Measurements from ENCODE around the gene E2F4.

E2F4 gene

GRCh38 chr16:67228034-67228785 is 36.3 kb downstream of the E2F4 start:
- no peak for DNase-seq (ENCODE audit: low spot score)
- peaks cover 7% of the 10 kb centered on the region for H3K79me1 ChIP-seq (ENCODE audit: low read depth, low read length)
- H2BK15ac ChIP-seq (ENCODE audit: low read length) = no peak overlapping the region
- peak overlapping the region; percentile 92 for H3K4me2 ChIP-seq (ENCODE audit: insufficient read depth, low read length, poor library complexity, severe bottlenecking)
- peak overlapping the region; percentile 50 for H3K23ac ChIP-seq (ENCODE audit: low read depth, low read length, poor library complexity)
- H3K4ac ChIP-seq (ENCODE audit: low read length) = no peak overlapping the region
- no CpG with 5 or more reads among the region's 9 CpGs for WGBS, 2 donors (ENCODE audit: extremely low coverage in 2 of 2, insufficient read length in 2 of 2, insufficient replicate concordance in 1 of 2)
- H3K4me3 ChIP-seq (ENCODE audit: low read length in 2 of 2) = peak overlapping the region in 1 of 2 donors; percentile 80
- H4K8ac ChIP-seq (ENCODE audit: low read depth, low read length) = no peak overlapping the region
- peaks cover 0 to 2% (median 0%) of the 10 kb centered on the region in 3 experiments for H3K27me3 ChIP-seq (ENCODE audit: control insufficient read depth in 3 of 3, insufficient read depth in 3 of 3, low read depth in 1 of 3, low read length in 3 of 3)
- no peak overlapping the region for H2AK5ac ChIP-seq (ENCODE audit: low read depth, low read length)
- no peak overlapping the region for H4K91ac ChIP-seq (ENCODE audit: low read depth, low read length, poor library complexity)
- H2BK12ac ChIP-seq (ENCODE audit: low read length) = no peak overlapping the region
- H3K18ac ChIP-seq (ENCODE audit: low read length) = no peak overlapping the region
- peaks cover 10 to 13% of the 10 kb centered on the region in 2 donors for H3K4me1 ChIP-seq (ENCODE audit: control insufficient read depth in 2 of 2, insufficient read depth in 1 of 2, low read depth in 1 of 2, low read length in 2 of 2)
- H3K9me3 ChIP-seq (replicated peaks in 1 of 2; ENCODE audit: control insufficient read depth in 2 of 2, insufficient read depth in 1 of 2, low read depth in 1 of 2, low read length in 2 of 2) = no peaks in the 10 kb centered on the region
- H3K36me3 ChIP-seq (replicated peaks in 1 of 2; ENCODE audit: control insufficient read depth in 2 of 2, insufficient read depth in 2 of 2, low read length in 2 of 2) = peaks cover 28 to 53% of the 10 kb centered on the region in 2 donors
- H2AFZ ChIP-seq (ENCODE audit: low read length) = no peak overlapping the region
- H2BK5ac ChIP-seq (ENCODE audit: low read length) = no peak overlapping the region
- no peak overlapping the region for H2BK120ac ChIP-seq (ENCODE audit: low read depth, low read length)
- no peak overlapping the region for H3K27ac ChIP-seq (replicated peaks; ENCODE audit: low read length)
- no peak overlapping the region for H3K9ac ChIP-seq (ENCODE audit: low read depth, low read length, poor library complexity)
- no peak overlapping the region for H3K14ac ChIP-seq (ENCODE audit: low read length)

GRCh38 chr16:67228905-67229304 is 37.0 kb downstream of the E2F4 start:
- H3K36me3 ChIP-seq (replicated peaks in 1 of 2; ENCODE audit: control insufficient read depth in 2 of 2, insufficient read depth in 2 of 2, low read length in 2 of 2) = peaks cover 31 to 54% of the 10 kb centered on the region in 2 donors
- no CpG with 5 or more reads among the region's 9 CpGs for WGBS, 2 donors (ENCODE audit: extremely low coverage in 2 of 2, insufficient read length in 2 of 2, insufficient replicate concordance in 1 of 2)

GRCh38 chr16:67229906-67230808 is 38.2 kb downstream of the E2F4 start:
- no peak overlapping the region for H2BK12ac ChIP-seq (ENCODE audit: low read length)
- H3K4me1 ChIP-seq (ENCODE audit: control insufficient read depth in 2 of 2, insufficient read depth in 1 of 2, low read depth in 1 of 2, low read length in 2 of 2) = peaks cover 10 to 13% of the 10 kb centered on the region in 2 donors
- no peak overlapping the region for H3K27ac ChIP-seq (replicated peaks; ENCODE audit: low read length)
- H3K4me2 ChIP-seq (ENCODE audit: insufficient read depth, low read length, poor library complexity, severe bottlenecking) = no peak overlapping the region
- H4K91ac ChIP-seq (ENCODE audit: low read depth, low read length, poor library complexity) = no peak overlapping the region
- no CpG with 5 or more reads among the region's 32 CpGs for WGBS, 2 donors (ENCODE audit: extremely low coverage in 2 of 2, insufficient read length in 2 of 2, insufficient replicate concordance in 1 of 2)
- peaks cover 0 to 2% (median 0%) of the 10 kb centered on the region in 3 experiments for H3K27me3 ChIP-seq (ENCODE audit: control insufficient read depth in 3 of 3, insufficient read depth in 3 of 3, low read depth in 1 of 3, low read length in 3 of 3)
- H2BK15ac ChIP-seq (ENCODE audit: low read length) = no peak overlapping the region
- no peak overlapping the region for H2AFZ ChIP-seq (ENCODE audit: low read length)
- H2BK120ac ChIP-seq (ENCODE audit: low read depth, low read length) = no peak overlapping the region
- H2AK5ac ChIP-seq (ENCODE audit: low read depth, low read length) = no peak overlapping the region
- peak overlapping the region; percentile 49 for H4K8ac ChIP-seq (ENCODE audit: low read depth, low read length)
- H3K9me3 ChIP-seq (replicated peaks in 1 of 2; ENCODE audit: control insufficient read depth in 2 of 2, insufficient read depth in 1 of 2, low read depth in 1 of 2, low read length in 2 of 2) = no peaks in the 10 kb centered on the region
- no peak overlapping the region for H3K14ac ChIP-seq (ENCODE audit: low read length)
- H3K79me1 ChIP-seq (ENCODE audit: low read depth, low read length) = peaks cover 7% of the 10 kb centered on the region
- no peak overlapping the region for H3K18ac ChIP-seq (ENCODE audit: low read length)
- H3K4me3 ChIP-seq (ENCODE audit: low read length in 2 of 2) = no peak overlapping the region
- H3K4ac ChIP-seq (ENCODE audit: low read length) = no peak overlapping the region
- peak overlapping the region; percentile 61 for H3K23ac ChIP-seq (ENCODE audit: low read depth, low read length, poor library complexity)
- DNase-seq (ENCODE audit: low spot score) = no peak
- H3K9ac ChIP-seq (ENCODE audit: low read depth, low read length, poor library complexity) = no peak overlapping the region
- peaks cover 31 to 63% of the 10 kb centered on the region in 2 donors for H3K36me3 ChIP-seq (replicated peaks in 1 of 2; ENCODE audit: control insufficient read depth in 2 of 2, insufficient read depth in 2 of 2, low read length in 2 of 2)
- H2BK5ac ChIP-seq (ENCODE audit: low read length) = no peak overlapping the region

More at GRCh38 chr16:67228905-67229304, 37.0 kb downstream of the E2F4 start:
- Histone ChIP-seq H2BK5ac (ENCODE audit: low read length) (no peak overlapping the region), H3K9me3 (replicated peaks in 1 of 2; ENCODE audit: control insufficient read depth in 2 of 2, insufficient read depth in 1 of 2, low read depth in 1 of 2, low read length in 2 of 2) (no peaks in the 10 kb centered on the region), H3K27me3 (ENCODE audit: control insufficient read depth in 3 of 3, insufficient read depth in 3 of 3, low read depth in 1 of 3, low read length in 3 of 3) (peaks cover 0 to 2% (median 0%) of the 10 kb centered on the region in 3 experiments), H3K4me3 (ENCODE audit: low read length in 2 of 2) (no peak overlapping the region), H2AK5ac (ENCODE audit: low read depth, low read length) (no peak overlapping the region), H3K4me2 (ENCODE audit: insufficient read depth, low read length, poor library complexity, severe bottlenecking) (no peak overlapping the region), H3K14ac (ENCODE audit: low read length) (no peak overlapping the region), H3K9ac (ENCODE audit: low read depth, low read length, poor library complexity) (no peak overlapping the region), H2BK12ac (ENCODE audit: low read length) (no peak overlapping the region), H2BK120ac (ENCODE audit: low read depth, low read length) (no peak overlapping the region), H3K18ac (ENCODE audit: low read length) (no peak overlapping the region), H3K4me1 (ENCODE audit: control insufficient read depth in 2 of 2, insufficient read depth in 1 of 2, low read depth in 1 of 2, low read length in 2 of 2) (peaks cover 10 to 13% of the 10 kb centered on the region in 2 donors), H2AFZ (ENCODE audit: low read length) (no peak overlapping the region), H2BK15ac (ENCODE audit: low read length) (no peak overlapping the region), H4K91ac (ENCODE audit: low read depth, low read length, poor library complexity) (no peak overlapping the region), H3K23ac (ENCODE audit: low read depth, low read length, poor library complexity) (no peak overlapping the region), H3K79me1 (ENCODE audit: low read depth, low read length) (peaks cover 7% of the 10 kb centered on the region), H3K27ac (replicated peaks; ENCODE audit: low read length) (no peak overlapping the region), H4K8ac (ENCODE audit: low read depth, low read length) (no peak overlapping the region), H3K4ac (ENCODE audit: low read length) (no peak overlapping the region)
- no peak for DNase-seq (ENCODE audit: low spot score)

Measured in neuronal stem cell (in vitro differentiated cells).